B cell (primary cell): ENCODE data around the gene WFDC1.

Experiments used
- CTCF ChIP-seq: fragments of 200-600 bp; IDR thresholded peaks from one replicate; pipeline ENCODE4 v1.8.0; 2022; ENCODE audit warnings: antibody characterized with exemption, mild to moderate bottlenecking
- EZH2 ChIP-seq: IDR thresholded peaks from 2 replicates; pipeline ENCODE4 v1.6.1; 2012; ENCODE audit warnings: borderline replicate concordance, low read depth, mild to moderate bottlenecking, moderate library complexity, low read length; ENCODE audit not compliant: insufficient read depth, poor library complexity, severe bottlenecking

GRCh38 chr16:84358601-84359295 lies 64.1 kb downstream of the WFDC1 start:
- no peak for TF ChIP-seq CTCF
- TF ChIP-seq EZH2, result no peak
